HG03064 (cell line): Measurements from ENCODE around the gene AXIN2.
"Not testable (repeated sequence)": the region's sequence is repeated elsewhere in the genome, so short reads cannot be mapped to it uniquely, and the experiment has no call there.

ENCODE experiments used
- ATAC-seq: cut with Tn5 transposase; IDR thresholded peaks from one replicate; pipeline ENCODE4 v1.9.1; 2021; ENCODE audit warnings: low read depth; ENCODE audit not compliant: unreplicated experiment

Gene AXIN2

GRCh38 chr17:65538675-65539529 is 22.5 kb downstream of the AXIN2 start:
- ATAC-seq, result no peak

DNA sequence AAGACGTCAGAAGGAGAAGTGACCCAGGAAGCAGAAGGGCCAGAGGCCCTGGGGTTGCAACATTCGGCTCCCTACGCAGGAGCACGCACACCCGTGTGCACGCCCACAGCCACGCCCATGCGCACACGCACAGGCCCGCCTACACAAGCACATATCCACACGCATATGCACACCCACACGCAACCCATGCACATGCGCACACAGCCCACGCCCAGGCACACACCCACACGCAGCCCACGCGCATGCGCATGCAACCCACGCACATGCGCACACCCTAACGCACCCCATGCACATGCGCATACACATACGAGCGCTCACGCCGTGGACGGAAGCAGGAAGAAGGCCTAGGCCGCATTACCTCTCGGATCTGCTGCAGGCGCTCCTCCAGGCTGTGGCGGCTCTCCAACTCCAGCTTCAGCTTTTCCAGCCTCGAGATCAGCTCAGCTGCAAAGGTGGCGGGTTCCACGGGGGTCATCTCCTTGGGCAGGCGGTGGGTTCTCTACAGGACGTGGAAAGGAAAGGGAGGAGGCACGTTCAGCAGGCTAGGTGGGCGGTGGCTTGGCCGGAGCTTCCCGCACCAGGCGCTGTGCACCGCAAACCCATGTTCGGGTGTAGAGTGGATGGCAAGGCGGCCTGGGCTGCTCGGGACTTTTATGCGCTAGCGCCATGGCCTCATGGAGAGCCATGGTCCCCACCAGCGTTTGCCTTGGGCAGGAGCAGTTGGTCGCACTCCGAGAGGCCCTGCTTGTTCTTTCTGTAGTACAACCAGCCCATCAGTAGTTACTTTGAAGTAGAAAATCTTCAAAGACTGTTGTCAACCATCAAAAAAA is 23.4 kb downstream of the AXIN2 start:
- no peak for ATAC-seq

- ATAC-seq, result no peak
These were observed 24.1 kb downstream of the AXIN2 start for GRCh38 chr17:65537343-65537844.

DNA sequence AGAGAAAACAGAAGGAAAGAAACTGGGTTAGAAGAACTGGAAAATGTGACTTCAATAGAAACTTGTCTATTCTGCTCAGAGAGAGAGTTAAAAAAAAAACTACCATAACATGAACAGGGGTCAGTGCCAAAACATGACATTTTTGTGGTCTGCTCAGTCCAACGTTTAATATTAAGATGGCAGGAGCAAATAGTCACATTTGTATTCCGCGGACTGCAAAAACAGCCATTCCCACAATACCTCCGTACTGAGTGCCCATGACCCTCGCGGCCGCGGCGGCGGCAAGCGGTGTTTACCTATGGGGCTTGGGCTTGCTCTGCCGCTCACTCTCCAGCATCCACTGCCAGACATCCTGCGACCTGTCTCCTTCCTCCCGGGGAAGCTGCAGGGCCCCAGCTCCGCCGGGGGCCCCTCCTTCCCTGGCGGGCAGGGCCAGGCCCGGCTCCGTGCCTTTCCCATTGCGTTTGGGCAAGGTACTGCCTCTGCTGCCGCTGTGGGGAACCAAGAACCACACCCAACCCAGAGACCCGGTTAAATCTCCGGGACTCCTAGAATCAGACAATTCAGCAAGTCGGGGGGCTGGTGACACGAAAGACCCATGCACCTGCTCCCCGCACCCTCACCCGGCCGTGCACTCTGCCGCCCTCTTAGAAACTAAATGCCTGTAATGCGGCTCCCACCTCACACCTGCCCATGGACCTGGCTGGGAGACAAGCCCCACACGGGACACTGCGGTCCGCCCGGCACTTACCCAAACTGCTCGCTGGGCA is 24.7 kb downstream of the AXIN2 start:
- no peak for ATAC-seq

GRCh38 chr17:65535777-65536572 is 25.5 kb downstream of the AXIN2 start:
- ATAC-seq, result no peak

- ATAC-seq, result no peak
These were observed 27.5 kb downstream of the AXIN2 start for GRCh38 chr17:65533852-65534457.

DNA sequence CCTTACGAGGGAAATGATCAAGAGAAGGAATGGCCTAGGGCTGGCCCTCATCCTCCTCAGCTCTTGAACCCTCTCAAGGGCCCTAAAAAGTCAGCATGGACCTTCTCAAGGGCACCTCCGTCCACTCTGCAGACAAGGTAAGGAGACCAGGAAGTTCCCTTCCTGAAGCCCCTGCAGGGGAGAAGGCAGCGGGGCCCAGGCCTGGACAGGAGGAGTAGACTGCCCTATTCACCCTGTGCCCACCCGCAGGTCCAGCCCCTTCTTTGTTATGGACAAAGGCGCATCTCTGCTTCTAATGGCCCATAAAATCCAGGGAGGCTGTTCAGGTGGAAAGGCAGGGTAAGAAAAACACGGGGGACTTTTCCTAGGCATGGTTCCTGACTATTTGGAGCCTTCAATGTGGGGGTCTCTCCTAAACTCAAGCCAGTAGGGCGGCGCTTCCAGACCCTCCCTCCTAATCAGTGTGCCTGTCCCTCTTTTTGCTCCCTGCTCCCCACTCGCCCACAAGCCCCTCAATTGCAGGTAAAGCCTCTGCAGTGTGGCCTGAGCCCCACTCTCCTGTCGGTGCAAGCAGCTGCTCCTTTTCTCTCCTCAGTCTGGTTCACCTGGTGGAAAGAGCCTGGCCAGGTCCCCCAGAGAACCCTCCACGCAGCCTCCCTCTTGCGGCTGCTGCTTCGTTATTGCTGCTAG is 28.2 kb downstream of the AXIN2 start:
- ATAC-seq, result no peak

- ATAC-seq, result no peak
These were observed 29.2 kb downstream of the AXIN2 start for GRCh38 chr17:65532101-65532890.

DNA sequence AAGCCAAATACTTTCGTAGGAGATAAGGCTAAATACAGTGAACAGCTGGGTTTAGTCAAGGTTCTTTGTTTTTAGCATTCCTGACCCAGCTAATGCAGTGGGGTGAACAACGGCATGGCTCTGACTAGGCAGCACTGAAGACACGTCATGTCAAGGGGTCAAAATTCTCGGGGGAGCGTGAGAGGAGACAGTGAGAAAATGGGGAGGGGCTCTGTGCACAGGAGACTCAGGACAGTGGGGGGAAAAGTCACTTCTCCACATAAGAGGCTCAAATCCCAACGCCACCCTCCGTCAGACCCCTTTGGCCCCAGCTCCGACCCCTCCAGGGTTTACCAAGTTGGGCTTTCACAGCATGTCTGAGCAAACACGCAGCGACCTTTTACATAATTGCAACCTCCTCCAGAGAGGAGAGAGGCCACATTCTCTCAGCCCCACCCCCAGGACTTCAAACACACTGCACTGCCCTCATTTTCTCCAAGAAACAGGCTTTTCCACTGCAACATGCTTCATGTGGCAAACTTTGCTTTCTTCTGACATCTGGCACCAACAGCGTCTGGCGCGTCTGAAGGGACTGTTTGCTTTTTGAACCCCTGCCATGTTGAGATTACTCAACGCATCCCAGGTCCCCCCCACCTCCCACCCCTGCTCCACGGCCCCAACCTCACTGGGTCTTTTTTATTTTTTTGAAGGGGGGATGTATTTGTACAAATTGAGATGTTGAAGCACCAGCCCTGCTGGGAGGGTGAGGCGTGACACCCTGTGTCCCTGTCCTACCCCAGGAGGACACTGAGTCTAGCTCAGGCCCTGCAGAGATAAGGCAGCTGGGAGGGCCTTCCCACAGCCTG is 30.0 kb downstream of the AXIN2 start:
- no peak for ATAC-seq

DNA sequence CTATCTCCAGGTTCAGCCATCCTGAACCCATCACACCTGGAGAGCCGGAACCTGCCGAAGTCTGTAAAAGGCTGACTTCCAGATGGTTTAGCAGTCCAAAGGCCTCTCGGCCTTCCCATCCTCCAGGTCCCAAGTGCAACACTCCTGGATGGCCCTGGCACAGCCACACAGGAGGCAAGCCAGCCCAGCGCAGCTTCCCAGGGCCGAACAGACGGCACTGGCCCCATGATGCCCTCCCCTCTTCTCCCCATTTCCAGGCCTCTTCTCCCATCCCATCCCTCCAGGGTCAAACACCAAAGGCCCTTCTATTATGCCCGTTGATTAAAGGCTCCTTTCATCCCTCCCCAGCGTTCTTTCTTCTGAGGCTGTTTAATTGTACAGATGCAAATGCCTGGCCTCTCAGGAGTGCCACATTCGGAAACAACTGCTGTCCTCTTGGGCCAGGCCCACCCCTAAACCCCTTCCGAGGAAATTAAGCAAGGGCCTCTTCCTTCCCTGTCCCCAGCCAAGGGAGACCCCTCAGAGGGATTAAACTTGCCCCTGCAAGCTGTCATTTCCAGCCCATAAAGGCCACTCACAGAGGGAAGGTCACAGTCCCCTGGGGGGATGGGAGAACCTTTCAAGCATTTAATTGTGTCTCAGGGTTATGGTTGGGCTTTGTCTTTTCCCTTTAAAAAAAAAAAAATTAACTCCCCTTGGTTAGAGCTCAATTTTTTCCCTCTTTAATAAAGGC is 30.8 kb downstream of the AXIN2 start:
- ATAC-seq, result no peak

DNA sequence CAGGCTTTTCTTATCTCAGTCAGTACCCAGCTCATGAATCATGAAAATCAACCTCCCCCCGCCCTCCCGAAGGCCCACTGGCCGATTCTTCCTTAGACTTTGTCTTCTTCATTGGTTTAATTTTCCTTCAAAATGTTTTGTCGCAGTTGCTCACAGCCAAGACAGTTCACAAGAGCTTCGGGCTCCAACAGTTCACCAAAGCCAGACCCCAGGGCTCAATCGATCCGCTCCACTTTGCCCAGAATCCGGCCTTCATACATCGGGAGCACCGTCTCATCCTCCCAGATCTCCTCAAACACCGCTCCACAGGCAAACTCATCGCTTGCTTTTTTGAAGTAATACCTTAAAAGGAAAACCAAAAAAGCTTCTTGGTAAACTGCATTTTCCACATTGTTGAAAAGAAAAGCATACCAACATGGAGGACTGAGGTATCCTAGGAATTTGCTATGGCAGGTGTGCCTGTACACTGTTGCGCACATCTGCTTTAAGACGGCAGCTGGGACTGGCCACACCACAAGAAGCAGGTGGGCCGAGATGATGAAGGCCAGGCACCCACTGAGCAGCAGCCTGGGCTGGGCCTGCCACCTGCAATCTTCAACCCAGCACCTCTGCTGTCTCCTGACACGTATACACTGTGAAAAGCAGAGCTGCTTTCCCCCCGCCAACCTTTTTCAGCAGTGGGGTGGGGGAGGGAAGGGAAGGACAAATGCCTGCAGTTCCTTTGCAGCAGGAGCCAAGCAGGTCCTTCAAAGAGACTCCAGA is 31.5 kb downstream of the AXIN2 start:
- no peak for ATAC-seq

DNA sequence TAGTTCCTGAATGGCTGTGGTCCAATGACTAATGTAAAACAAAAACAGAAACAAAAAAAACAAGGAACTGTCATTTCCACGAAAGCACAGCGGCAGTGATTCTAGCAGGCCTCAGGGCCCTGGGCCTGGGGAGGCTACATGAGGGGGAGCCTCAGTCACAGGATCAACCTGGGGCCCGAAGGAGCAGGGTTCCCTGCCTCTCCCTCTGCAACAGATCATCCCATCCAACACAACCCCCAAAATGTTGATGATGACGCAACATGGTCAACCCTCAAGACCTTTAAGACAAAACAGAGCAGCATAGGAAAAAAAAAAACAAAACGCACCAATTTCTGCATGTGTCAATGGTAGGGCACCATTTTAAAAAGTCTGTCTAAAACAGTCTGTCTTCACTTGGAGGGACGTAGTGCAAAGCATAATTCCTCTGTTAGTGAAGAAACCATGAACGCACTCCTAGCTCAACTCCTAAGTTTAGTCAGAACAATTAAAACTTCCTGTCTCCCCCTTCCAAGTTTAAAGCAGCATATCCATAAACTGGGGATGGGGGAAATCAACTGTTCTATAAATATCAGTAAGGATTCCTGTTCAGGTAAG is 32.3 kb downstream of the AXIN2 start:
- no peak for ATAC-seq

GRCh38 chr17:65527857-65528591 is 33.4 kb downstream of the AXIN2 start:
- ATAC-seq, result no peak

DNA sequence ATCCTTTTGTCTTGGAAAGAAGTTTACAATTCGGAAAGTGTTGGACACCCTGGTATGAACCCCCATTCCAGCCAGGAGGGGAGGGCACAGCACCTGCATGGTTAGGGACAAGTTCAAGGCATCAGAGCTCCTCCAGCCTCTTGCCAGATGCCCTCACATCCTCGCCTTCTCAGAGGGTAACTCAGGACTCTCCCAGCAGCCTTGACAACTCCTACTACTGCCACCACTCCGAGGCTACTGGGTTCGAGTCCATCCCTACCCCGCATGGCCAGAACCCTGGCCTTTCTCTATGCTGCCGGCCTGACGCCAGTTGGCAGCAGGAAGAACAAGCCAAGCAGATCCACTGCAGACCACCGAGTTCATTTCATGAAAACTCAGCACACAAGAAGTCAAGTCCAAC is 34.1 kb downstream of the AXIN2 start:
- ATAC-seq, result no peak

GRCh38 chr17:65526854-65527253 is 34.6 kb downstream of the AXIN2 start:
- not testable (repeated sequence) for ATAC-seq
